ENCODE results near the gene PPP3CA.

Gene PPP3CA

GRCh38 chr4:101294597-101294996 is 52.7 kb downstream of the PPP3CA start:
- H4K20me1 ChIP-seq (ENCODE audit: insufficient read depth, low read length) = no peaks in the 10 kb centered on the region

GRCh38 chr4:101292901-101293300 is 54.4 kb downstream of the PPP3CA start:
- H3K9ac ChIP-seq (ENCODE audit: low read length) = no peak overlapping the region
- H3K79me2 ChIP-seq (ENCODE audit: insufficient read depth, low read length) = peaks cover 28% of the 10 kb centered on the region
- no peaks in the 10 kb centered on the region for H3K9me2 ChIP-seq (ENCODE audit: low read depth, low read length)
- no peaks in the 10 kb centered on the region for H3K9me3 ChIP-seq (ENCODE audit: low read length)
- H3K36me3 ChIP-seq (ENCODE audit: insufficient read depth, low read length) = no peaks in the 10 kb centered on the region
- H3K4me3 ChIP-seq (ENCODE audit: low read depth, low read length, poor library complexity, severe bottlenecking) = no peak overlapping the region
- H2AFZ ChIP-seq (ENCODE audit: low read length) = no peak overlapping the region
- no peaks in the 10 kb centered on the region for H3K27me3 ChIP-seq (ENCODE audit: insufficient read depth, low read length)
- peaks cover 27% of the 10 kb centered on the region for H3K4me1 ChIP-seq (ENCODE audit: insufficient read depth, low read length, severe bottlenecking)
- no peaks in the 10 kb centered on the region for H4K20me1 ChIP-seq (ENCODE audit: insufficient read depth, low read length)
- no peak for TF ChIP-seq EZH2 (IDR thresholded peaks at IDR 0.05; ENCODE audit: borderline replicate concordance, low read length)
- TF ChIP-seq CTCF (IDR thresholded peaks at IDR 0.05; ENCODE audit: low read length) = no peak
- H3K27ac ChIP-seq (ENCODE audit: low read depth, low read length, poor library complexity, severe bottlenecking) = no peak overlapping the region
- no peak overlapping the region for H3K4me2 ChIP-seq (ENCODE audit: low read length)
- no peaks in the 10 kb centered on the region for H3F3A ChIP-seq (ENCODE audit: insufficient read depth, low read length)

More at GRCh38 chr4:101294597-101294996, 52.7 kb downstream of the PPP3CA start:
- no peak for TF ChIP-seq CTCF (IDR thresholded peaks at IDR 0.05; ENCODE audit: low read length)
- TF ChIP-seq EZH2 (IDR thresholded peaks at IDR 0.05; ENCODE audit: borderline replicate concordance, low read length) = no peak
- Histone ChIP-seq H3K27me3 (ENCODE audit: insufficient read depth, low read length) (no peaks in the 10 kb centered on the region), H3K4me1 (ENCODE audit: insufficient read depth, low read length, severe bottlenecking) (peaks cover 10% of the 10 kb centered on the region), H3K79me2 (ENCODE audit: insufficient read depth, low read length) (peaks cover 22% of the 10 kb centered on the region), H3K9me2 (ENCODE audit: low read depth, low read length) (no peaks in the 10 kb centered on the region), H3K4me3 (ENCODE audit: low read depth, low read length, poor library complexity, severe bottlenecking) (no peak overlapping the region), H3K36me3 (ENCODE audit: insufficient read depth, low read length) (no peaks in the 10 kb centered on the region), H3F3A (ENCODE audit: insufficient read depth, low read length) (no peaks in the 10 kb centered on the region), H3K9me3 (ENCODE audit: low read length) (no peaks in the 10 kb centered on the region), H3K9ac (ENCODE audit: low read length) (no peak overlapping the region), H3K4me2 (ENCODE audit: low read length) (no peak overlapping the region), H3K27ac (ENCODE audit: low read depth, low read length, poor library complexity, severe bottlenecking) (no peak overlapping the region), H2AFZ (ENCODE audit: low read length) (no peak overlapping the region)

- Histone ChIP-seq H3K27me3 (ENCODE audit: insufficient read depth, low read length) (no peaks in the 10 kb centered on the region), H2AFZ (ENCODE audit: low read length) (no peak overlapping the region), H3K4me3 (ENCODE audit: low read depth, low read length, poor library complexity, severe bottlenecking) (no peak overlapping the region), H3K9me3 (ENCODE audit: low read length) (no peaks in the 10 kb centered on the region), H4K20me1 (ENCODE audit: insufficient read depth, low read length) (no peaks in the 10 kb centered on the region), H3F3A (ENCODE audit: insufficient read depth, low read length) (no peaks in the 10 kb centered on the region), H3K9me2 (ENCODE audit: low read depth, low read length) (no peaks in the 10 kb centered on the region), H3K9ac (ENCODE audit: low read length) (no peak overlapping the region), H3K4me2 (ENCODE audit: low read length) (no peak overlapping the region), H3K36me3 (ENCODE audit: insufficient read depth, low read length) (no peaks in the 10 kb centered on the region), H3K4me1 (ENCODE audit: insufficient read depth, low read length, severe bottlenecking) (peaks cover 34% of the 10 kb centered on the region), H3K27ac (ENCODE audit: low read depth, low read length, poor library complexity, severe bottlenecking) (no peak overlapping the region), H3K79me2 (ENCODE audit: insufficient read depth, low read length) (peaks cover 29% of the 10 kb centered on the region)
- TF ChIP-seq EZH2 (IDR thresholded peaks at IDR 0.05; ENCODE audit: borderline replicate concordance, low read length) (no peak), CTCF (IDR thresholded peaks at IDR 0.05; ENCODE audit: low read length) (no peak)
Observed at GRCh38 chr4:101292214-101292613, 55.1 kb downstream of the PPP3CA start.
